Activated CD4-positive, alpha-beta T cell treated with anti-CD3 and anti-CD28 coated beads, Interleukin-2, Interleukin-4, amounts not matched to agents 100 ng/mL and 50 ng/mL, durations not matched to agents 16 hours and 8 hours (primary cell): ENCODE data around the gene SBSN.

Experiments
- DNase-seq: peaks from one replicate; pipeline ENCODE4 v3.0.0-alpha.2; 2020; ENCODE audit warnings: low spot score

The SBSN gene

DNA sequence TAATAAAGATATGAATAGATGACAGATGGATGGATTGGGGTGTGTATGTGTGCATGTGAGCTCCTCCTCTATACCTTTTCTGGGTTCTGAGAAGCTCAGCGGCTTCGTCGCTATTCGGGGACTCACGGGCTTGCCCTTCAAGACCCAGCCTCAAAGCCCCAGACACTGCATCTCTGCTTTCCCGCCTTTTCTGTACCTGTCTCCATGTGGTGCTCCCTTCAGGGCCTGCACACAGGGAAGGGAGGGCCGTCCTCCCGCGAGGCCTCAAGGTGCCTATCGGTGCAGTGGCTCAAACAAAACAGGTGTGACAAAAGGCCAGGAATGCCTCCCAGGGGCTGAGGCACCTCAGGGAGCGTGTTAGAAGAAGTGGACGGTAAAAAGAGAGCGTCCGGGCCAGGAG lies 54.0 kb downstream of the SBSN start:
- no peak for DNase-seq
